ENCODE measurements around the gene PARD6G.

GRCh38 chr18:80124131-80124530 lies 123.2 kb downstream of the PARD6G start:
- no peak for TF ChIP-seq CTCF (IDR thresholded peaks at IDR 0.05)
- no peak for TF ChIP-seq POLR2A (IDR thresholded peaks at IDR 0.05)
